ENCODE results near the gene SPOCK1.

Gene SPOCK1

GRCh38 chr5:137375741-137376526 is 123.2 kb downstream of the SPOCK1 start:
- no peak overlapping the region for H3K4me3 ChIP-seq (ENCODE audit: low read length)
- H3K9me3 ChIP-seq (ENCODE audit: insufficient read depth, low read depth, low read length): peaks cover 8% of the 10 kb centered on the region
- no peaks in the 10 kb centered on the region for H3K27me3 ChIP-seq (ENCODE audit: insufficient read depth, low read length)
- WGBS: 46% methylated on average over 10 of the region's 11 CpGs
- no peaks in the 10 kb centered on the region for H3K36me3 ChIP-seq (ENCODE audit: insufficient read depth, low read length)
- H3K4me1 ChIP-seq (ENCODE audit: insufficient read depth, low read length): no peaks in the 10 kb centered on the region
- no peak overlapping the region for H3K9ac ChIP-seq (ENCODE audit: low read depth, low read length)
- no peak overlapping the region for H3K27ac ChIP-seq (ENCODE audit: low read depth, low read length)

GRCh38 chr5:137374110-137374714 is 124.9 kb downstream of the SPOCK1 start:
- Histone ChIP-seq H3K27ac (ENCODE audit: low read depth, low read length) (no peak overlapping the region), H3K4me3 (ENCODE audit: low read length) (no peak overlapping the region), H3K4me1 (ENCODE audit: insufficient read depth, low read length) (no peaks in the 10 kb centered on the region), H3K9me3 (ENCODE audit: insufficient read depth, low read depth, low read length) (no peaks in the 10 kb centered on the region), H3K27me3 (ENCODE audit: insufficient read depth, low read length) (no peaks in the 10 kb centered on the region), H3K9ac (ENCODE audit: low read depth, low read length) (no peak overlapping the region), H3K36me3 (ENCODE audit: insufficient read depth, low read length) (no peaks in the 10 kb centered on the region)
- 81% methylated on average over 7 of the region's 7 CpGs for WGBS

GRCh38 chr5:137372773-137373160 is 126.4 kb downstream of the SPOCK1 start:
- WGBS: 92% methylated on average over 2 of the region's 2 CpGs
- Histone ChIP-seq H3K9ac (ENCODE audit: low read depth, low read length) (no peak overlapping the region), H3K36me3 (ENCODE audit: insufficient read depth, low read length) (no peaks in the 10 kb centered on the region), H3K27ac (ENCODE audit: low read depth, low read length) (no peak overlapping the region), H3K4me3 (ENCODE audit: low read length) (no peak overlapping the region), H3K27me3 (ENCODE audit: insufficient read depth, low read length) (no peaks in the 10 kb centered on the region), H3K4me1 (ENCODE audit: insufficient read depth, low read length) (no peaks in the 10 kb centered on the region), H3K9me3 (ENCODE audit: insufficient read depth, low read depth, low read length) (no peaks in the 10 kb centered on the region)

GRCh38 chr5:137372016-137372772 is 126.9 kb downstream of the SPOCK1 start:
- no peaks in the 10 kb centered on the region for H3K36me3 ChIP-seq (ENCODE audit: insufficient read depth, low read length)
- H3K4me1 ChIP-seq (ENCODE audit: insufficient read depth, low read length): no peaks in the 10 kb centered on the region
- H3K27me3 ChIP-seq (ENCODE audit: insufficient read depth, low read length): no peaks in the 10 kb centered on the region
- 90% methylated on average over 2 of the region's 2 CpGs for WGBS
- no peak overlapping the region for H3K27ac ChIP-seq (ENCODE audit: low read depth, low read length)
- no peaks in the 10 kb centered on the region for H3K9me3 ChIP-seq (ENCODE audit: insufficient read depth, low read depth, low read length)
- H3K9ac ChIP-seq (ENCODE audit: low read depth, low read length): no peak overlapping the region
- H3K4me3 ChIP-seq (ENCODE audit: low read length): no peak overlapping the region

- 96% methylated on average over 15 of the region's 15 CpGs for WGBS
- no peak overlapping the region for H3K4me3 ChIP-seq (ENCODE audit: low read length)
- no peaks in the 10 kb centered on the region for H3K27me3 ChIP-seq (ENCODE audit: insufficient read depth, low read length)
- H3K36me3 ChIP-seq (ENCODE audit: insufficient read depth, low read length): no peaks in the 10 kb centered on the region
- H3K9me3 ChIP-seq (ENCODE audit: insufficient read depth, low read depth, low read length): no peaks in the 10 kb centered on the region
- H3K4me1 ChIP-seq (ENCODE audit: insufficient read depth, low read length): no peaks in the 10 kb centered on the region
- no peak overlapping the region for H3K9ac ChIP-seq (ENCODE audit: low read depth, low read length)
- H3K27ac ChIP-seq (ENCODE audit: low read depth, low read length): no peak overlapping the region
Measured at GRCh38 chr5:137370096-137371071, 128.7 kb downstream of the SPOCK1 start.

GRCh38 chr5:137368651-137369050 is 130.5 kb downstream of the SPOCK1 start:
- no peaks in the 10 kb centered on the region for H3K9me3 ChIP-seq (ENCODE audit: insufficient read depth, low read depth, low read length)
- no peaks in the 10 kb centered on the region for H3K36me3 ChIP-seq (ENCODE audit: insufficient read depth, low read length)
- H3K4me3 ChIP-seq (ENCODE audit: low read length): no peak overlapping the region
- H3K27ac ChIP-seq (ENCODE audit: low read depth, low read length): no peak overlapping the region
- H3K9ac ChIP-seq (ENCODE audit: low read depth, low read length): no peak overlapping the region
- H3K4me1 ChIP-seq (ENCODE audit: insufficient read depth, low read length): no peaks in the 10 kb centered on the region
- no peaks in the 10 kb centered on the region for H3K27me3 ChIP-seq (ENCODE audit: insufficient read depth, low read length)
- 95% methylated on average over 6 of the region's 6 CpGs for WGBS

- H3K27ac ChIP-seq (ENCODE audit: low read depth, low read length): no peak overlapping the region
- H3K27me3 ChIP-seq (ENCODE audit: insufficient read depth, low read length): no peaks in the 10 kb centered on the region
- H3K4me1 ChIP-seq (ENCODE audit: insufficient read depth, low read length): no peaks in the 10 kb centered on the region
- H3K4me3 ChIP-seq (ENCODE audit: low read length): no peak overlapping the region
- H3K36me3 ChIP-seq (ENCODE audit: insufficient read depth, low read length): no peaks in the 10 kb centered on the region
- WGBS: 93% methylated on average over 1 of the region's 1 CpG
- no peaks in the 10 kb centered on the region for H3K9me3 ChIP-seq (ENCODE audit: insufficient read depth, low read depth, low read length)
- H3K9ac ChIP-seq (ENCODE audit: low read depth, low read length): no peak overlapping the region
Measured at GRCh38 chr5:137367951-137368350, 131.2 kb downstream of the SPOCK1 start.

- no peaks in the 10 kb centered on the region for H3K4me1 ChIP-seq (ENCODE audit: insufficient read depth, low read length)
- 89% methylated on average over 3 of the region's 3 CpGs for WGBS
Measured at GRCh38 chr5:137366526-137366925, 132.6 kb downstream of the SPOCK1 start.

GRCh38 chr5:137365126-137365865 is 133.8 kb downstream of the SPOCK1 start:
- WGBS: 94% methylated on average over 3 of the region's 3 CpGs

More at GRCh38 chr5:137366526-137366925, 132.6 kb downstream of the SPOCK1 start:
- no peak overlapping the region for H3K4me3 ChIP-seq (ENCODE audit: low read length)
- no peak overlapping the region for H3K9ac ChIP-seq (ENCODE audit: low read depth, low read length)
- H3K27me3 ChIP-seq (ENCODE audit: insufficient read depth, low read length): no peaks in the 10 kb centered on the region
- H3K27ac ChIP-seq (ENCODE audit: low read depth, low read length): no peak overlapping the region
- H3K9me3 ChIP-seq (ENCODE audit: insufficient read depth, low read depth, low read length): no peaks in the 10 kb centered on the region
- no peaks in the 10 kb centered on the region for H3K36me3 ChIP-seq (ENCODE audit: insufficient read depth, low read length)

GRCh38 chr5:137361280-137361679 is 137.8 kb downstream of the SPOCK1 start:
- no peak overlapping the region for H3K27ac ChIP-seq (ENCODE audit: low read depth, low read length)
- H3K4me3 ChIP-seq (ENCODE audit: low read length): no peak overlapping the region
- H3K9ac ChIP-seq (ENCODE audit: low read depth, low read length): no peak overlapping the region
- no peaks in the 10 kb centered on the region for H3K9me3 ChIP-seq (ENCODE audit: insufficient read depth, low read depth, low read length)
- H3K27me3 ChIP-seq (ENCODE audit: insufficient read depth, low read length): no peaks in the 10 kb centered on the region
- no peaks in the 10 kb centered on the region for H3K36me3 ChIP-seq (ENCODE audit: insufficient read depth, low read length)
- H3K4me1 ChIP-seq (ENCODE audit: insufficient read depth, low read length): peaks cover 4% of the 10 kb centered on the region; the same call in 1 of the 2 replicates
- 96% methylated on average over 2 of the region's 2 CpGs for WGBS

More at GRCh38 chr5:137365126-137365865, 133.8 kb downstream of the SPOCK1 start:
- no peaks in the 10 kb centered on the region for H3K4me1 ChIP-seq (ENCODE audit: insufficient read depth, low read length)
- no peaks in the 10 kb centered on the region for H3K27me3 ChIP-seq (ENCODE audit: insufficient read depth, low read length)
- no peak overlapping the region for H3K27ac ChIP-seq (ENCODE audit: low read depth, low read length)
- H3K36me3 ChIP-seq (ENCODE audit: insufficient read depth, low read length): no peaks in the 10 kb centered on the region
- no peak overlapping the region for H3K9ac ChIP-seq (ENCODE audit: low read depth, low read length)
- H3K4me3 ChIP-seq (ENCODE audit: low read length): no peak overlapping the region
- no peaks in the 10 kb centered on the region for H3K9me3 ChIP-seq (ENCODE audit: insufficient read depth, low read depth, low read length)
